ENCODE measurements around the gene SETBP1.

DNA sequence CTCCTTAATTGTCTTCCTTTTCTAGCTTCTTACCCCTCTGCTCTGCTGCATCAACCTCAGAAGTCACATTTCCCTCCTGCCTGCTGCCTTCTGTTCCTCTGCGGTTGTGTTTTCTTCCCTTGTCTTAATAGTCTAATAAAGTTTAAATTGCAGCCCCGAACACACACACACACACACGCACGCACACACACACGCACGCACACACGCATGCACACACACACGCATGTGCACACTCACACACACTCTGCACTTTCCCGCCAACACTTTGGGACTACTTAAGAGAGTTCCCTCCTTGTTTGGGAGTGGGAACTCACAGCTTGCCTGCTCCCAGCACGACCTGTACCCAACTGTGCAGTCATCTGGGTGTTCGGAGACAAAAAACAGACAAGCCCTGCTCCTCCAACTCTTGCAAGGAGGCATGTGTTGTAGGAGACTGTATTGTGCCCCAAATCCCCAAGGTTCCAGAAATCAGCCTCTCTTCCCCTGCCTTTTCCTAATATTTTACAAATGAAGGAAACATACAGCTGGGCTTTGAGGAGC lies 99.1 kb downstream of the SETBP1 start:
- TF ChIP-seq POLR2A (IDR thresholded peaks at IDR 0.05; ENCODE audit: low read depth, low read length), result no peak
- no peak for TF ChIP-seq TAF1 (IDR thresholded peaks at IDR 0.05; ENCODE audit: borderline replicate concordance, low read depth, low read length)
